H9 (cell line): ENCODE results near the gene C1orf21. TPM values are rescaled to one million over a fixed set of nuclear protein-coding genes. Genes with fewer than 3 reads are reported as not detected.

Experiments
- DNase-seq: peaks from one replicate; pipeline ENCODE4 v3.0.0-alpha.2; 2017
- H2AFZ ChIP-seq: one replicate; pipeline ENCODE4 v1.6.1; 2013; ENCODE audit warnings: mild to moderate bottlenecking, low read length, control low read depth, moderate library complexity
- H2AK5ac ChIP-seq: 2 replicates; pipeline ENCODE4 v1.6.1; 2013; ENCODE audit warnings: low read length, control low read depth, mixed read lengths; ENCODE audit not compliant: insufficient read length
- H2BK120ac ChIP-seq: one replicate; pipeline ENCODE4 v1.6.1; 2013; ENCODE audit warnings: low read depth, mild to moderate bottlenecking, low read length, control low read depth, inconsistent platforms; ENCODE audit not compliant: poor library complexity, severe bottlenecking
- H2BK12ac ChIP-seq: 2 replicates; pipeline ENCODE4 v1.6.1; 2013; ENCODE audit warnings: low read length, control low read depth, mixed read lengths, low read depth; ENCODE audit not compliant: insufficient read length
- H2BK15ac ChIP-seq: 2 replicates; pipeline ENCODE4 v1.6.1; 2013; ENCODE audit warnings: low read depth, low read length, control low read depth
- H2BK20ac ChIP-seq: one replicate; pipeline ENCODE4 v1.6.1; 2013; ENCODE audit warnings: low read depth, mild to moderate bottlenecking, low read length, control low read depth, inconsistent platforms; ENCODE audit not compliant: poor library complexity, severe bottlenecking
- H2BK5ac ChIP-seq: 2 replicates; pipeline ENCODE4 v1.6.1; 2013; ENCODE audit warnings: low read length, control low read depth, mixed read lengths; ENCODE audit not compliant: insufficient read length
- H3K14ac ChIP-seq: 2 replicates; pipeline ENCODE4 v1.6.1; 2013; ENCODE audit warnings: low read length, control low read depth; ENCODE audit not compliant: insufficient read depth
- H3K18ac ChIP-seq: 2 replicates; pipeline ENCODE4 v1.6.1; 2013; ENCODE audit warnings: low read depth, mild to moderate bottlenecking, mixed read lengths, low read length, control low read depth; ENCODE audit not compliant: insufficient read length
- H3K23ac ChIP-seq: 2 replicates; pipeline ENCODE4 v1.6.1; 2013; ENCODE audit warnings: low read length, control low read depth, mixed read lengths, low read depth; ENCODE audit not compliant: insufficient read length
- H3K23me2 ChIP-seq: 2 replicates; pipeline ENCODE4 v1.6.1; 2013; ENCODE audit warnings: low read depth, mild to moderate bottlenecking, mixed read lengths, low read length, control low read depth; ENCODE audit not compliant: insufficient read length, poor library complexity, severe bottlenecking
- H3K27ac ChIP-seq: 2 replicates; pipeline ENCODE4 v1.5.1; 2013; ENCODE audit warnings: low read length, control low read depth, mixed read lengths, low read depth; ENCODE audit not compliant: insufficient read length
- H3K27me3 ChIP-seq: 2 replicates; pipeline ENCODE4 v1.6.1; 2013; ENCODE audit warnings: low read length, control low read depth, inconsistent platforms; ENCODE audit not compliant: insufficient read depth
- H3K4ac ChIP-seq: 2 replicates; pipeline ENCODE4 v1.6.1; 2013; ENCODE audit warnings: low read depth, mild to moderate bottlenecking, control low read depth, inconsistent platforms, low read length, moderate library complexity
- H3K4me1 ChIP-seq: 2 replicates; pipeline ENCODE4 v1.6.1; 2013; ENCODE audit warnings: low read length, control low read depth, inconsistent platforms; ENCODE audit not compliant: insufficient read depth
- H3K4me2 ChIP-seq: 2 replicates; pipeline ENCODE4 v1.6.1; 2013; ENCODE audit warnings: low read length, control low read depth, mixed read lengths; ENCODE audit not compliant: insufficient read length, insufficient read depth
- H3K56ac ChIP-seq: 2 replicates; pipeline ENCODE4 v1.6.1; 2013; ENCODE audit warnings: low read depth, mild to moderate bottlenecking, mixed read lengths, low read length, control low read depth; ENCODE audit not compliant: insufficient read length
- H3K79me1 ChIP-seq: 2 replicates; pipeline ENCODE4 v1.6.1; 2013; ENCODE audit warnings: low read depth, mild to moderate bottlenecking, moderate library complexity, low read length, control low read depth, inconsistent platforms; ENCODE audit not compliant: insufficient read depth, poor library complexity, severe bottlenecking
- H3K79me2 ChIP-seq: 2 replicates; pipeline ENCODE4 v1.6.1; 2013; ENCODE audit warnings: low read length, control low read depth, inconsistent platforms; ENCODE audit not compliant: insufficient read depth
- H3K9ac ChIP-seq: 2 replicates; pipeline ENCODE4 v1.6.1; 2013; ENCODE audit warnings: low read length, control low read depth, mixed read lengths; ENCODE audit not compliant: insufficient read length; ENCODE audit errors: extremely low read depth
- H3K9me3 ChIP-seq: one replicate; pipeline ENCODE4 v1.6.1; 2013; ENCODE audit warnings: low read depth, low read length, inconsistent platforms; ENCODE audit not compliant: control insufficient read depth
- H3T11ph ChIP-seq: one replicate; pipeline ENCODE4 v1.6.1; 2013; ENCODE audit warnings: mild to moderate bottlenecking, low read length, control low read depth, inconsistent platforms
- H4K20me1 ChIP-seq: one replicate; pipeline ENCODE4 v1.6.1; 2013; ENCODE audit not compliant: control insufficient read depth, insufficient read length, insufficient read depth
- H4K5ac ChIP-seq: 2 replicates; pipeline ENCODE4 v1.6.1; 2013; ENCODE audit warnings: low read depth, mild to moderate bottlenecking, mixed read lengths, low read length, control low read depth; ENCODE audit not compliant: insufficient read length
- H4K8ac ChIP-seq: replicated peaks from 2 replicates; pipeline ENCODE4 v1.6.1; 2013; ENCODE audit warnings: low read length, control low read depth, mixed read lengths, low read depth; ENCODE audit not compliant: insufficient read length
- H4K91ac ChIP-seq: 2 replicates; pipeline ENCODE4 v1.6.1; 2013; ENCODE audit warnings: low read depth, mild to moderate bottlenecking, moderate library complexity, mixed read lengths, low read length, control low read depth; ENCODE audit not compliant: insufficient read length
- H3K27ac Mint-ChIP-seq, 3 experiments: 2 replicates in 2 of 3; 3 replicates in 1 of 3; pipeline ENCODE4 v1.8.0; 2020 to 2021; ENCODE audit warnings: mixed read lengths in 3 of 3, mild to moderate bottlenecking in 1 of 3, moderate library complexity in 1 of 3
- H3K27me3 Mint-ChIP-seq: 2 replicates; pipeline ENCODE4 v1.8.0; 2021; ENCODE audit warnings: low read depth, mild to moderate bottlenecking, moderate library complexity, mixed read lengths
- H3K36me3 Mint-ChIP-seq, 3 experiments: 2 replicates in 2 of 3; 3 replicates in 1 of 3; pipeline ENCODE4 v1.8.0; 2020 to 2021; ENCODE audit warnings: low read depth in 3 of 3, mixed read lengths in 3 of 3; ENCODE audit not compliant: insufficient read depth in 1 of 3
- H3K4me1 Mint-ChIP-seq, 2 experiments: 2 replicates each; pipeline ENCODE4 v1.8.0; 2020; ENCODE audit warnings: mixed read lengths in 2 of 2
- H3K4me3 Mint-ChIP-seq, 2 experiments: 2 replicates in 1 of 2; 3 replicates in 1 of 2; pipeline ENCODE4 v1.8.0; 2020 to 2021; ENCODE audit warnings: mild to moderate bottlenecking in 2 of 2, mixed read lengths in 2 of 2, moderate library complexity in 1 of 2
- H3K9me3 Mint-ChIP-seq, 2 experiments: 2 replicates in 1 of 2; 3 replicates in 1 of 2; pipeline ENCODE4 v1.8.0; 2020; ENCODE audit warnings: mild to moderate bottlenecking in 2 of 2, mixed read lengths in 2 of 2, moderate library complexity in 1 of 2
- WGBS: extraction: QIAGEN DNeasy Blood & Tissue Kit; methylation state at CpG from one replicate; pipeline ENCODE4 v1.1.7; 2013; ENCODE audit warnings: missing lambda C conversion rate, low lambda C conversion rate, mixed read lengths; ENCODE audit not compliant: insufficient read length; ENCODE audit errors: extremely low coverage; 5-methylcytosine and 5-hydroxymethylcytosine counted together
- total RNA-seq: library from RNA; stranded (reverse); gene quantifications from 2 replicates; pipeline ENCODE4 v1.2.1, GENCODE V29; 2021
- TF ChIP-seq, protein P1 (sequence below): fragments of 200-600 bp; sonication (generic); conservative IDR thresholded peaks from 3 replicates; pipeline ENCODE4 v1.8.0; 2021; ENCODE audit warnings: antibody characterized with exemption, mild to moderate bottlenecking

The C1orf21 gene
- total RNA-seq, 1 experiment from 2014 or later: 36.0 TPM

DNA sequence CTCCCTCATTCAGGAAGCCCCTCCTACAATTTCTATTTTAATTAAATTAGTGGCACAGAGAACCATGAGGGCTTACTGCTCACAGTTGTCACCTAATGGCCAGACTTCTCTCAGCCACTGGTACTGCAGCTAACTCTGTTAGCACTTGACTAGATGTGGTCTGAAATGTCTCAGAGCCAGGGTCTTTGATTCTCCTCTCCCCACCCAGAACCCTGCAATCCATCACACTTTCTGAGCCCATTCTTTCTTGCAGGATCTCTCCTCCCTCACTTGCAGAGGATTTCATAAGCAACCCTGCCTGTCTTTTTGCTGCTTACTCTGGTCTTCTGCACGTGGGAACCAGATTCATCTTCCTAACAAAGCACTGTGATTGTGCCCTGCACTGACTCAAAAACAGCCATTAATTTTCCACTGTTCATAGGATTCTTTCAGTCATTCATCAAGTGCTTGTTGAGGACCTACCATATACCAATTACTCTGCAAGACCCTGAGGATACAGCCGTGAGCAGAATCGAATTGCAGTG lies 259.4 kb downstream of the C1orf21 start:
- Histone ChIP-seq H3K79me2 (no peaks in the 10 kb centered on the region), H2BK12ac (no peak overlapping the region), H3K4me1 (no peaks in the 10 kb centered on the region), H3K23ac (no peak overlapping the region), H4K20me1 (no peaks in the 10 kb centered on the region), H3K14ac (no peak overlapping the region), H3T11ph (no peak overlapping the region), H3K9me3 (no peaks in the 10 kb centered on the region), H2BK5ac (no peak overlapping the region), H3K79me1 (no peaks in the 10 kb centered on the region), H3K4ac (no peak overlapping the region), H2BK120ac (no peak overlapping the region), H2AK5ac (no peak overlapping the region), H4K91ac (no peak overlapping the region), H3K27ac (no peak overlapping the region), H3K27me3 (no peaks in the 10 kb centered on the region), H3K56ac (no peak overlapping the region), H2BK20ac (no peak overlapping the region), H4K8ac (no peak overlapping the region), H3K9ac (no peak overlapping the region), H3K23me2 (no peaks in the 10 kb centered on the region), H4K5ac (no peak overlapping the region), H2AFZ (no peak overlapping the region), H3K18ac (no peak overlapping the region), H3K4me2 (no peak overlapping the region), H2BK15ac (no peak overlapping the region)
- H3K27me3 Mint-ChIP-seq: peaks cover 5% of the 10 kb centered on the region
- TF ChIP-seq, protein P1, sequence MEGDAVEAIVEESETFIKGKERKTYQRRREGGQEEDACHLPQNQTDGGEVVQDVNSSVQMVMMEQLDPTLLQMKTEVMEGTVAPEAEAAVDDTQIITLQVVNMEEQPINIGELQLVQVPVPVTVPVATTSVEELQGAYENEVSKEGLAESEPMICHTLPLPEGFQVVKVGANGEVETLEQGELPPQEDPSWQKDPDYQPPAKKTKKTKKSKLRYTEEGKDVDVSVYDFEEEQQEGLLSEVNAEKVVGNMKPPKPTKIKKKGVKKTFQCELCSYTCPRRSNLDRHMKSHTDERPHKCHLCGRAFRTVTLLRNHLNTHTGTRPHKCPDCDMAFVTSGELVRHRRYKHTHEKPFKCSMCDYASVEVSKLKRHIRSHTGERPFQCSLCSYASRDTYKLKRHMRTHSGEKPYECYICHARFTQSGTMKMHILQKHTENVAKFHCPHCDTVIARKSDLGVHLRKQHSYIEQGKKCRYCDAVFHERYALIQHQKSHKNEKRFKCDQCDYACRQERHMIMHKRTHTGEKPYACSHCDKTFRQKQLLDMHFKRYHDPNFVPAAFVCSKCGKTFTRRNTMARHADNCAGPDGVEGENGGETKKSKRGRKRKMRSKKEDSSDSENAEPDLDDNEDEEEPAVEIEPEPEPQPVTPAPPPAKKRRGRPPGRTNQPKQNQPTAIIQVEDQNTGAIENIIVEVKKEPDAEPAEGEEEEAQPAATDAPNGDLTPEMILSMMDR: no peak
- no peaks in the 10 kb centered on the region; a peak in 1 of 7 replicates for H3K36me3 Mint-ChIP-seq
- WGBS: no CpG with 5 or more reads among the region's 3 CpGs
- H3K9me3 Mint-ChIP-seq: peaks cover 0 to 6% of the 10 kb centered on the region in 2 experiments; a peak in 2 of 5 replicates
- no peak overlapping the region for H3K27ac Mint-ChIP-seq
- no peak for DNase-seq
- H3K4me3 Mint-ChIP-seq: no peak overlapping the region
- no peaks in the 10 kb centered on the region for H3K4me1 Mint-ChIP-seq
